ENCODE data around the gene KCNH2.

KCNH2 gene

GRCh38 chr7:150980663-150981062 lies 2.5 kb upstream of the KCNH2 start:
- Histone ChIP-seq H3K9me3 (ENCODE audit: control insufficient read depth in 1 of 2, low read length in 2 of 2) (no peaks in the 10 kb centered on the region), H3K27me3 (ENCODE audit: low read depth, low read length) (peaks cover 8% of the 10 kb centered on the region), H3K27ac (ENCODE audit: low read length) (no peak overlapping the region)

GRCh38 chr7:150979713-150980390 lies 1.7 kb upstream of the KCNH2 start:
- H3K27ac ChIP-seq (ENCODE audit: low read length), result no peak overlapping the region
- H3K4me1 ChIP-seq (ENCODE audit: control insufficient read depth in 1 of 2, insufficient read depth in 2 of 2, low read length in 2 of 2), result peaks cover 5 to 45% of the 10 kb centered on the region in 2 donors
- peaks cover 8% of the 10 kb centered on the region for H3K27me3 ChIP-seq (ENCODE audit: low read depth, low read length)
- H3K9me3 ChIP-seq (ENCODE audit: control insufficient read depth in 1 of 2, low read length in 2 of 2), result no peaks in the 10 kb centered on the region
- H3K4me3 ChIP-seq (ENCODE audit: low read depth in 1 of 2, low read length in 2 of 2), result peak overlapping the region in 1 of 2 donors; percentile 68
- H3K36me3 ChIP-seq (ENCODE audit: control insufficient read depth in 1 of 2, insufficient read depth in 2 of 2, low read length in 2 of 2), result no peaks in the 10 kb centered on the region

More at GRCh38 chr7:150980663-150981062, 2.5 kb upstream of the KCNH2 start:
- Histone ChIP-seq H3K4me1 (ENCODE audit: control insufficient read depth in 1 of 2, insufficient read depth in 2 of 2, low read length in 2 of 2) (peaks cover 3 to 37% of the 10 kb centered on the region in 2 donors), H3K36me3 (ENCODE audit: control insufficient read depth in 1 of 2, insufficient read depth in 2 of 2, low read length in 2 of 2) (no peaks in the 10 kb centered on the region), H3K4me3 (ENCODE audit: low read depth in 1 of 2, low read length in 2 of 2) (no peak overlapping the region)

- H3K27me3 ChIP-seq (ENCODE audit: low read depth, low read length), result peaks cover 8% of the 10 kb centered on the region
- H3K4me3 ChIP-seq (ENCODE audit: low read depth in 1 of 2, low read length in 2 of 2), result peak overlapping the region; percentile 33 to 69
Observed at GRCh38 chr7:150977382-150978125, 567 bp downstream of the KCNH2 start.

GRCh38 chr7:150976529-150977381 lies 1.4 kb downstream of the KCNH2 start:
- H3K36me3 ChIP-seq (ENCODE audit: control insufficient read depth in 1 of 2, insufficient read depth in 2 of 2, low read length in 2 of 2), result no peaks in the 10 kb centered on the region
- no peaks in the 10 kb centered on the region for H3K9me3 ChIP-seq (ENCODE audit: control insufficient read depth in 1 of 2, low read length in 2 of 2)
- H3K27ac ChIP-seq (ENCODE audit: low read length), result no peak overlapping the region
- H3K4me1 ChIP-seq (ENCODE audit: control insufficient read depth in 1 of 2, insufficient read depth in 2 of 2, low read length in 2 of 2), result peaks cover 16 to 76% of the 10 kb centered on the region in 2 donors
- H3K4me3 ChIP-seq (ENCODE audit: low read depth in 1 of 2, low read length in 2 of 2), result peak overlapping the region; percentile 33 to 69
- H3K27me3 ChIP-seq (ENCODE audit: low read depth, low read length), result peaks cover 8% of the 10 kb centered on the region

More at GRCh38 chr7:150977382-150978125, 567 bp downstream of the KCNH2 start:
- peaks cover 8 to 68% of the 10 kb centered on the region in 2 donors for H3K4me1 ChIP-seq (ENCODE audit: control insufficient read depth in 1 of 2, insufficient read depth in 2 of 2, low read length in 2 of 2)
- no peaks in the 10 kb centered on the region for H3K36me3 ChIP-seq (ENCODE audit: control insufficient read depth in 1 of 2, insufficient read depth in 2 of 2, low read length in 2 of 2)
- no peaks in the 10 kb centered on the region for H3K9me3 ChIP-seq (ENCODE audit: control insufficient read depth in 1 of 2, low read length in 2 of 2)
- H3K27ac ChIP-seq (ENCODE audit: low read length), result no peak overlapping the region

GRCh38 chr7:150975536-150976319 lies 2.4 kb downstream of the KCNH2 start:
- Histone ChIP-seq H3K9me3 (ENCODE audit: control insufficient read depth in 1 of 2, low read length in 2 of 2) (no peaks in the 10 kb centered on the region), H3K4me3 (ENCODE audit: low read depth in 1 of 2, low read length in 2 of 2) (peak overlapping the region; percentile 27 to 69), H3K4me1 (ENCODE audit: control insufficient read depth in 1 of 2, insufficient read depth in 2 of 2, low read length in 2 of 2) (peaks cover 22 to 86% of the 10 kb centered on the region in 2 donors), H3K36me3 (ENCODE audit: control insufficient read depth in 1 of 2, insufficient read depth in 2 of 2, low read length in 2 of 2) (no peaks in the 10 kb centered on the region), H3K27me3 (ENCODE audit: low read depth, low read length) (peaks cover 8% of the 10 kb centered on the region), H3K27ac (ENCODE audit: low read length) (no peak overlapping the region)

- peaks cover 28 to 86% of the 10 kb centered on the region in 2 donors for H3K4me1 ChIP-seq (ENCODE audit: control insufficient read depth in 1 of 2, insufficient read depth in 2 of 2, low read length in 2 of 2)
- H3K27ac ChIP-seq (ENCODE audit: low read length), result no peak overlapping the region
- no peaks in the 10 kb centered on the region for H3K9me3 ChIP-seq (ENCODE audit: control insufficient read depth in 1 of 2, low read length in 2 of 2)
- no peaks in the 10 kb centered on the region for H3K36me3 ChIP-seq (ENCODE audit: control insufficient read depth in 1 of 2, insufficient read depth in 2 of 2, low read length in 2 of 2)
- H3K4me3 ChIP-seq (ENCODE audit: low read depth in 1 of 2, low read length in 2 of 2), result peak overlapping the region; percentile 37 to 69
- peaks cover 8% of the 10 kb centered on the region for H3K27me3 ChIP-seq (ENCODE audit: low read depth, low read length)
Observed at GRCh38 chr7:150974468-150975391, 3.4 kb downstream of the KCNH2 start.

GRCh38 chr7:150973571-150974451 lies 4.3 kb downstream of the KCNH2 start:
- Histone ChIP-seq H3K36me3 (ENCODE audit: control insufficient read depth in 1 of 2, insufficient read depth in 2 of 2, low read length in 2 of 2) (no peaks in the 10 kb centered on the region), H3K4me1 (ENCODE audit: control insufficient read depth in 1 of 2, insufficient read depth in 2 of 2, low read length in 2 of 2) (peaks cover 28 to 86% of the 10 kb centered on the region in 2 donors), H3K27ac (ENCODE audit: low read length) (no peak overlapping the region), H3K4me3 (ENCODE audit: low read depth in 1 of 2, low read length in 2 of 2) (peak overlapping the region in 1 of 2 donors; percentile 69), H3K27me3 (ENCODE audit: low read depth, low read length) (peaks cover 8% of the 10 kb centered on the region), H3K9me3 (ENCODE audit: control insufficient read depth in 1 of 2, low read length in 2 of 2) (no peaks in the 10 kb centered on the region)

- Histone ChIP-seq H3K27me3 (ENCODE audit: low read depth, low read length) (peaks cover 8% of the 10 kb centered on the region), H3K4me1 (ENCODE audit: control insufficient read depth in 1 of 2, insufficient read depth in 2 of 2, low read length in 2 of 2) (peaks cover 28 to 89% of the 10 kb centered on the region in 2 donors), H3K27ac (ENCODE audit: low read length) (no peak overlapping the region)
Observed at GRCh38 chr7:150972741-150973140, 5.4 kb downstream of the KCNH2 start.

GRCh38 chr7:150972023-150972468 lies 6.1 kb downstream of the KCNH2 start:
- no peak overlapping the region for H3K4me3 ChIP-seq (ENCODE audit: low read depth in 1 of 2, low read length in 2 of 2)
- H3K27ac ChIP-seq (ENCODE audit: low read length), result peak overlapping the region; percentile 8
- H3K36me3 ChIP-seq (ENCODE audit: control insufficient read depth in 1 of 2, insufficient read depth in 2 of 2, low read length in 2 of 2), result no peaks in the 10 kb centered on the region
- H3K4me1 ChIP-seq (ENCODE audit: control insufficient read depth in 1 of 2, insufficient read depth in 2 of 2, low read length in 2 of 2), result peaks cover 28 to 95% of the 10 kb centered on the region in 2 donors
- peaks cover 5% of the 10 kb centered on the region for H3K27me3 ChIP-seq (ENCODE audit: low read depth, low read length)
- no peaks in the 10 kb centered on the region for H3K9me3 ChIP-seq (ENCODE audit: control insufficient read depth in 1 of 2, low read length in 2 of 2)

More at GRCh38 chr7:150972741-150973140, 5.4 kb downstream of the KCNH2 start:
- no peaks in the 10 kb centered on the region for H3K36me3 ChIP-seq (ENCODE audit: control insufficient read depth in 1 of 2, insufficient read depth in 2 of 2, low read length in 2 of 2)
- H3K9me3 ChIP-seq (ENCODE audit: control insufficient read depth in 1 of 2, low read length in 2 of 2), result no peaks in the 10 kb centered on the region
- H3K4me3 ChIP-seq (ENCODE audit: low read depth in 1 of 2, low read length in 2 of 2), result no peak overlapping the region
